HCT116 (cell line): ENCODE data around the gene RNF175. TPM values are rescaled to one million over a fixed set of nuclear protein-coding genes. Genes with fewer than 3 reads are reported as not detected.

ENCODE experiments used
- ATAC-seq: fragments of 200-7000 bp; cut with Tn5 transposase; 2 replicates; pipeline ENCODE4 v1.9.1; 2020; ENCODE audit warnings: mild to moderate bottlenecking, moderate library complexity
- BruUV-seq: library from RNA; stranded (reverse); fragments of 400-500 nt; replicated peaks from 2 replicates; lab custom pipeline; 2021; lab: Mats Ljungman, UMichigan
- CTCF ChIA-PET: fragments of 300-600 bp; sonication (Branson Sonifier 250); formaldehyde crosslinking; loops from one replicate; lab custom pipeline; 2021; ENCODE audit warnings: antibody characterized with exemption; lab: Charles Lee
- POLR2A ChIA-PET: fragments of 300-600, 350-600 bp; sonication (Branson Sonifier 250); formaldehyde crosslinking; loops from one replicate; lab custom pipeline; 2021; ENCODE audit warnings: antibody characterized with exemption; lab: Charles Lee
- RAD21 ChIA-PET, 2 experiments: fragments of 300-600 bp; sonication (Branson Sonifier 250); formaldehyde crosslinking; loops; one replicate each; lab custom pipeline; 2023; ENCODE audit warnings: low total read pairs in 2 of 2; ENCODE audit not compliant: uncharacterized antibody in 2 of 2, unreplicated experiment in 2 of 2, low non-redundant PET in 1 of 2; lab: Charles Lee
- DNase-seq: peaks from one replicate; pipeline ENCODE4 v3.0.0-alpha.2; 2010; ENCODE audit warnings: low read depth, low spot score
- H2AFZ ChIP-seq: fragments of 200-600 bp; shearing (Covaris generic), sonication (generic); 2 replicates; pipeline ENCODE4 v1.6.1; 2017; ENCODE audit warnings: low read depth, mixed run types, mixed read lengths, antibody characterized with exemption, low read length; ENCODE audit not compliant: poor library complexity, severe bottlenecking
- H3K27ac ChIP-seq: 2 replicates; pipeline ENCODE4 v1.5.1; 2012; ENCODE audit warnings: low read depth, low read length
- H3K27me3 ChIP-seq: fragments of 200-600 bp; sonication (generic); 2 replicates; pipeline ENCODE4 v1.6.1; 2016; ENCODE audit warnings: mixed run types, low read length, mixed read lengths; ENCODE audit not compliant: insufficient read depth
- H3K36me3 ChIP-seq, 2 experiments: fragments of 200-500 bp in 1 of 2; fragments of 200-600 bp in 1 of 2; sonication (Bioruptor generic) in 1 of 2; sonication (generic) in 1 of 2; 2 replicates each; pipeline versions ENCODE4 v1.5.1 to v1.6.1; 2014 to 2016; ENCODE audit warnings: low read length in 2 of 2, inconsistent platforms in 1 of 2, mixed read lengths in 1 of 2, mixed run types in 1 of 2; ENCODE audit not compliant: insufficient read depth in 2 of 2, control insufficient read depth in 1 of 2
- H3K4me1 ChIP-seq, 2 experiments: fragments of 200-600 bp in 1 of 2; sonication (generic) in 1 of 2; 2 replicates each; pipeline versions ENCODE4 v1.5.1 to v1.6.1; 2012 to 2017; ENCODE audit warnings: low read length in 2 of 2, inconsistent platforms in 1 of 2, mild to moderate bottlenecking in 1 of 2, mixed read lengths in 1 of 2, mixed run types in 1 of 2, moderate library complexity in 1 of 2; ENCODE audit not compliant: insufficient read depth in 2 of 2, control insufficient read depth in 1 of 2
- H3K4me2 ChIP-seq: fragments of 200-600 bp; sonication (generic); 2 replicates; pipeline ENCODE4 v1.6.1; 2017; ENCODE audit warnings: mixed run types, low read length, mixed read lengths
- H3K4me3 ChIP-seq, 2 experiments: fragments of 200-600 bp in 1 of 2; sonication (generic) in 1 of 2; replicated peaks in 1 of 2; 2 replicates each; pipeline ENCODE4 v1.5.1; 2011 to 2016; ENCODE audit warnings: low read length in 2 of 2, control low read depth in 1 of 2, low read depth in 1 of 2, mild to moderate bottlenecking in 1 of 2, mixed read lengths in 1 of 2, mixed run types in 1 of 2
- H3K79me2 ChIP-seq: fragments of 200-600 bp; sonication (generic); 2 replicates; pipeline ENCODE4 v1.6.1; 2017; ENCODE audit warnings: mild to moderate bottlenecking, mixed run types, low read length, moderate library complexity, mixed read lengths; ENCODE audit not compliant: insufficient read depth
- H3K9ac ChIP-seq: fragments of 200-600 bp; sonication (generic); 2 replicates; pipeline ENCODE4 v1.6.1; 2016; ENCODE audit warnings: low read length, mixed read lengths
- H3K9me2 ChIP-seq: fragments of 200-600 bp; sonication (generic), shearing (Covaris generic); 2 replicates; pipeline ENCODE4 v1.6.1; 2017; ENCODE audit warnings: mixed run types, mild to moderate bottlenecking, moderate library complexity; ENCODE audit not compliant: insufficient read depth
- H3K9me3 ChIP-seq, 2 experiments: fragments of 200-500 bp in 1 of 2; fragments of 200-600 bp in 1 of 2; sonication (Bioruptor generic) in 1 of 2; sonication (generic) in 1 of 2; 2 replicates each; pipeline ENCODE4 v1.6.1; 2014 to 2017; ENCODE audit warnings: low read length in 2 of 2, mixed read lengths in 2 of 2, inconsistent platforms in 1 of 2, low read depth in 1 of 2, mild to moderate bottlenecking in 1 of 2, mixed run types in 1 of 2, moderate library complexity in 1 of 2; ENCODE audit not compliant: control insufficient read depth in 1 of 2, insufficient read depth in 1 of 2
- H4K20me1 ChIP-seq: fragments of 200-600 bp; sonication (generic), shearing (Covaris generic); 2 replicates; pipeline ENCODE4 v1.6.1; 2017; ENCODE audit warnings: mixed run types, mild to moderate bottlenecking, moderate library complexity; ENCODE audit not compliant: insufficient read depth
- CEBPB ChIP-seq: IDR thresholded peaks from 2 replicates; pipeline ENCODE4 v1.6.1; 2012; ENCODE audit warnings: low read depth
- EGR1 ChIP-seq: IDR thresholded peaks from 2 replicates; pipeline ENCODE4 v1.6.1; 2012; ENCODE audit warnings: low read depth
- ELF1 ChIP-seq: IDR thresholded peaks from 2 replicates; pipeline ENCODE4 v1.6.1; 2012; ENCODE audit warnings: low read depth, borderline replicate concordance
- EZH2phosphoT487 ChIP-seq: fragments of 200-600 bp; IDR thresholded peaks from 2 replicates; pipeline ENCODE4 v1.6.1; 2018; ENCODE audit warnings: antibody characterized with exemption, borderline replicate concordance
- FOSL1 ChIP-seq: IDR thresholded peaks from 2 replicates; pipeline ENCODE4 v1.6.1; 2012; ENCODE audit warnings: low read depth
- JUND ChIP-seq: IDR thresholded peaks from 2 replicates; pipeline ENCODE4 v1.6.1; 2012
- POLR2AphosphoS5 ChIP-seq: IDR thresholded peaks from 2 replicates; pipeline ENCODE4 v1.6.1; 2011; ENCODE audit warnings: mild to moderate bottlenecking, low read depth, low read length, moderate library complexity
- SP1 ChIP-seq: IDR thresholded peaks from 2 replicates; pipeline ENCODE4 v1.6.1; 2012; ENCODE audit warnings: low read depth
- ZBTB33 ChIP-seq: IDR thresholded peaks from 2 replicates; pipeline ENCODE4 v1.6.1; 2011; ENCODE audit warnings: mild to moderate bottlenecking, low read length, moderate library complexity; ENCODE audit not compliant: insufficient replicate concordance; ENCODE audit errors: extremely low read depth
- intact Hi-C: fragments of 100-400 bp; cut with micrococcal nuclease; formaldehyde crosslinking; loops from 2 replicates; pipeline ENCODE4 v1.10.0; 2022
- total RNA-seq: library from RNA; stranded (reverse); gene quantifications from one replicate; pipeline ENCODE4 v1.2.1, GENCODE V29; 2021; ENCODE audit not compliant: unreplicated experiment
- TF ChIP-seq, protein P1 (sequence below): IDR thresholded peaks from 2 replicates; pipeline ENCODE4 v1.6.1; 2012

The RNF175 gene
- total RNA-seq, 1 experiment from 2014 or later: not detected

- no peaks in the 10 kb centered on the region for H4K20me1 ChIP-seq
- CTCF ChIA-PET: no interaction called here
- TF ChIP-seq, protein P1, sequence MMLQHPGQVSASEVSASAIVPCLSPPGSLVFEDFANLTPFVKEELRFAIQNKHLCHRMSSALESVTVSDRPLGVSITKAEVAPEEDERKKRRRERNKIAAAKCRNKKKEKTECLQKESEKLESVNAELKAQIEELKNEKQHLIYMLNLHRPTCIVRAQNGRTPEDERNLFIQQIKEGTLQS: no peak
- TF ChIP-seq CEBPB (no peak), JUND (peak; percentile 38; the same call in 1 of the 2 replicates), ELF1 (no peak), SP1 (no peak), ZBTB33 (no peak), FOSL1 (peak; percentile 60), POLR2AphosphoS5 (no peak), EGR1 (no peak), EZH2phosphoT487 (no peak)
- H2AFZ ChIP-seq: no peak overlapping the region
- no peak overlapping the region for H3K27ac ChIP-seq
- H3K4me2 ChIP-seq: peak overlapping the region; percentile 28; the same call in 1 of the 2 replicates
- RAD21 ChIA-PET: no interaction called here
- BruUV-seq: no TSS peak
- intact Hi-C loops: no loop called here
- ATAC-seq (peak; percentile 66), DNase-seq (peak; percentile 19)
- POLR2A ChIA-PET: no interaction called here
- no peak overlapping the region for H3K4me3 ChIP-seq
- no peak overlapping the region for H3K9ac ChIP-seq
- H3K4me1 ChIP-seq: peaks cover 0 to 9% of the 10 kb centered on the region in 2 experiments; a peak in 1 of 4 replicates
- no peaks in the 10 kb centered on the region for H3K27me3 ChIP-seq
- H3K79me2 ChIP-seq: no peaks in the 10 kb centered on the region
- H3K9me2 ChIP-seq: no peaks in the 10 kb centered on the region
- no peaks in the 10 kb centered on the region for H3K9me3 ChIP-seq
- no peaks in the 10 kb centered on the region for H3K36me3 ChIP-seq
Measured at GRCh38 chr4:153676984-153677383, 82.8 kb downstream of the RNF175 start.
